SK-N-SH treated with all-trans-retinoic acid at 6 μM for 48 hours (cell line): ENCODE measurements around the gene COQ7.

ENCODE experiments used
- ATAC-seq: fragments of 200-7000 bp; cut with Tn5 transposase; 3 replicates; pipeline ENCODE4 v1.9.1; 2020; ENCODE audit warnings: mild to moderate bottlenecking, moderate library complexity
- ARNTL ChIP-seq: fragments of 450-650 bp; formaldehyde crosslinking; IDR thresholded peaks from 2 replicates; pipeline ENCODE4 v1.5.0; 2020; ENCODE audit warnings: low read depth, mild to moderate bottlenecking, moderate library complexity, borderline replicate concordance
- BACH2 ChIP-seq: fragments of 250-450 bp; sonication (Bioruptor Pico); IDR thresholded peaks from 2 replicates; pipeline ENCODE4 v1.9.0; 2021; ENCODE audit warnings: mild to moderate bottlenecking, borderline replicate concordance
- CREB5 ChIP-seq: fragments of 250-450 bp; sonication (Bioruptor Pico); IDR thresholded peaks from 2 replicates; pipeline ENCODE4 v1.5.1; 2020; ENCODE audit warnings: low read depth, mild to moderate bottlenecking, moderate library complexity
- CSDC2 ChIP-seq: fragments of 250-450 bp; sonication (Bioruptor Pico); IDR thresholded peaks from 2 replicates; pipeline ENCODE4 v1.5.0; 2020; ENCODE audit warnings: mild to moderate bottlenecking, moderate library complexity
- CSRNP3 ChIP-seq: fragments of 250-450 bp; sonication (Bioruptor Pico); IDR thresholded peaks from 2 replicates; pipeline ENCODE4 v1.5.1; 2021; ENCODE audit warnings: mild to moderate bottlenecking, moderate library complexity
- ESRRG ChIP-seq: fragments of 250-450 bp; sonication (Bioruptor Pico); IDR thresholded peaks from 2 replicates; pipeline ENCODE4 v1.6.1; 2021; ENCODE audit warnings: mild to moderate bottlenecking
- ISL1 ChIP-seq: fragments of 250-450 bp; sonication (Bioruptor Pico); IDR thresholded peaks from 2 replicates; pipeline ENCODE4 v2.1.2; 2022; ENCODE audit warnings: mild to moderate bottlenecking, moderate library complexity
- OSR1 ChIP-seq: fragments of 250-450 bp; sonication (Bioruptor Pico); IDR thresholded peaks from 2 replicates; pipeline ENCODE4 v1.8.0; 2022; ENCODE audit warnings: moderate library complexity, mild to moderate bottlenecking, inconsistent platforms
- PPARA ChIP-seq: fragments of 250-450 bp; sonication (Bioruptor Pico); IDR thresholded peaks from 2 replicates; pipeline ENCODE4 v1.5.0; 2020; ENCODE audit warnings: mild to moderate bottlenecking, borderline replicate concordance
- RARB ChIP-seq: fragments of 250-450 bp; sonication (Bioruptor Pico); IDR thresholded peaks from 2 replicates; pipeline ENCODE4 v1.8.0; 2021; ENCODE audit warnings: mild to moderate bottlenecking, moderate library complexity
- TCF4 ChIP-seq: fragments of 250-450 bp; sonication (Bioruptor Pico); IDR thresholded peaks from 2 replicates; pipeline ENCODE4 v1.8.0; 2021; ENCODE audit warnings: mild to moderate bottlenecking, moderate library complexity, borderline replicate concordance
- TOX ChIP-seq: fragments of 250-450 bp; sonication (Bioruptor Pico); IDR thresholded peaks from 2 replicates; pipeline ENCODE4 v1.8.0; 2021; ENCODE audit warnings: mild to moderate bottlenecking, moderate library complexity, borderline replicate concordance
- ZC3H10 ChIP-seq: fragments of 250-450 bp; sonication (Bioruptor Pico); IDR thresholded peaks from 2 replicates; pipeline ENCODE4 v1.5.1; 2021; ENCODE audit warnings: mild to moderate bottlenecking, moderate library complexity
- ZFP3 ChIP-seq: fragments of 250-450 bp; sonication (Bioruptor Pico); IDR thresholded peaks from 2 replicates; pipeline ENCODE4 v1.5.0; 2020; ENCODE audit warnings: mild to moderate bottlenecking, moderate library complexity
- ZNF565 ChIP-seq: fragments of 450-650 bp; formaldehyde crosslinking; conservative IDR thresholded peaks from 2 replicates; pipeline ENCODE4 v1.5.0; 2020; ENCODE audit warnings: low read depth, mild to moderate bottlenecking, moderate library complexity
- ZNF70 ChIP-seq: fragments of 450-650 bp; formaldehyde crosslinking; IDR thresholded peaks from 2 replicates; pipeline ENCODE4 v1.5.0; 2020; ENCODE audit warnings: mild to moderate bottlenecking, moderate library complexity
- ZNF8 ChIP-seq: fragments of 450-650 bp; formaldehyde crosslinking; IDR thresholded peaks from 2 replicates; pipeline ENCODE4 v1.5.0; 2020; ENCODE audit warnings: mild to moderate bottlenecking, moderate library complexity
- TF ChIP-seq, protein P1 (sequence below): fragments of 250-450 bp; sonication (Bioruptor Pico); IDR thresholded peaks from 2 replicates; pipeline ENCODE4 v1.8.0; 2021; ENCODE audit warnings: low read depth, mild to moderate bottlenecking, moderate library complexity, borderline replicate concordance
- TF ChIP-seq, protein P2 (sequence below): fragments of 250-450 bp; sonication (Bioruptor Pico); IDR thresholded peaks from 2 replicates; pipeline ENCODE4 v1.8.0; 2020; ENCODE audit warnings: mild to moderate bottlenecking, moderate library complexity, borderline replicate concordance

The COQ7 gene

DNA sequence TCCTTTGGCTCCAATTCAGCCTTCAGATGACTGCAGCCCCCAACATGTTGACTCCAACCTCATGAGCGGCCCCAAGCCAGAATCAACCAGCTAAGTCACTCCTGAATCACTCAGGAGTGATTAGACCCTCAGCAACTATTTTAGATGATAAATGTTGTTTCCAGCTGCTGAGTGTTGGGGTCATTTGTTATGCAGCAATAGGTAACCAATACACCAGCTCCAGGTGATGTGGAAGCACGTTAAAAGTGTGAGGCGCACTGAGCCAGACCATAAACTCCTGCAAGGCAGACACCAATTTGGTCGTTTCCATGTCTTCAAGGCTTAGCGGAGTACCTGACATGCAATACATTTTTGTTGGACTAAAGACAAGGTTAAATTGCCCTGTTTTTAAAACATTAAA lies 17.5 kb downstream of the COQ7 start:
- ATAC-seq: no peak
- TF ChIP-seq, protein P1, sequence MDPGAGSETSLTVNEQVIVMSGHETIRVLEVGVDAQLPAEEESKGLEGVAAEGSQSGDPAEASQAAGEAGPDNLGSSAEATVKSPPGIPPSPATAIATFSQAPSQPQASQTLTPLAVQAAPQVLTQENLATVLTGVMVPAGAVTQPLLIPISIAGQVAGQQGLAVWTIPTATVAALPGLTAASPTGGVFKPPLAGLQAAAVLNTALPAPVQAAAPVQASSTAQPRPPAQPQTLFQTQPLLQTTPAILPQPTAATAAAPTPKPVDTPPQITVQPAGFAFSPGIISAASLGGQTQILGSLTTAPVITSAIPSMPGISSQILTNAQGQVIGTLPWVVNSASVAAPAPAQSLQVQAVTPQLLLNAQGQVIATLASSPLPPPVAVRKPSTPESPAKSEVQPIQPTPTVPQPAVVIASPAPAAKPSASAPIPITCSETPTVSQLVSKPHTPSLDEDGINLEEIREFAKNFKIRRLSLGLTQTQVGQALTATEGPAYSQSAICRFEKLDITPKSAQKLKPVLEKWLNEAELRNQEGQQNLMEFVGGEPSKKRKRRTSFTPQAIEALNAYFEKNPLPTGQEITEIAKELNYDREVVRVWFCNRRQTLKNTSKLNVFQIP (CRISPR knock-in tag): no peak
- TF ChIP-seq ZNF565 (no peak), ESRRG (CRISPR knock-in tag) (no peak), BACH2 (no peak), TOX (CRISPR knock-in tag) (no peak), ZNF70 (CRISPR knock-in tag) (no peak), CSRNP3 (CRISPR knock-in tag) (no peak), ZFP3 (no peak), CSDC2 (CRISPR knock-in tag) (no peak), ZNF8 (CRISPR knock-in tag) (no peak), ISL1 (no peak), PPARA (CRISPR knock-in tag) (no peak), OSR1 (no peak), RARB (CRISPR knock-in tag) (no peak), TCF4 (CRISPR knock-in tag) (no peak), CREB5 (CRISPR knock-in tag) (no peak)
- TF ChIP-seq, protein P2, sequence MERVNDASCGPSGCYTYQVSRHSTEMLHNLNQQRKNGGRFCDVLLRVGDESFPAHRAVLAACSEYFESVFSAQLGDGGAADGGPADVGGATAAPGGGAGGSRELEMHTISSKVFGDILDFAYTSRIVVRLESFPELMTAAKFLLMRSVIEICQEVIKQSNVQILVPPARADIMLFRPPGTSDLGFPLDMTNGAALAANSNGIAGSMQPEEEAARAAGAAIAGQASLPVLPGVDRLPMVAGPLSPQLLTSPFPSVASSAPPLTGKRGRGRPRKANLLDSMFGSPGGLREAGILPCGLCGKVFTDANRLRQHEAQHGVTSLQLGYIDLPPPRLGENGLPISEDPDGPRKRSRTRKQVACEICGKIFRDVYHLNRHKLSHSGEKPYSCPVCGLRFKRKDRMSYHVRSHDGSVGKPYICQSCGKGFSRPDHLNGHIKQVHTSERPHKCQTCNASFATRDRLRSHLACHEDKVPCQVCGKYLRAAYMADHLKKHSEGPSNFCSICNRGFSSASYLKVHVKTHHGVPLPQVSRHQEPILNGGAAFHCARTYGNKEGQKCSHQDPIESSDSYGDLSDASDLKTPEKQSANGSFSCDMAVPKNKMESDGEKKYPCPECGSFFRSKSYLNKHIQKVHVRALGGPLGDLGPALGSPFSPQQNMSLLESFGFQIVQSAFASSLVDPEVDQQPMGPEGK (CRISPR knock-in tag): no peak

GRCh38 chr16:19085679-19086200 lies 18.3 kb downstream of the COQ7 start:
- no peak for ATAC-seq
- TF ChIP-seq ARNTL (CRISPR knock-in tag): no peak
- TF ChIP-seq ESRRG (CRISPR knock-in tag): no peak
- no peak for TF ChIP-seq ISL1
- TF ChIP-seq, protein P2 (CRISPR knock-in tag): no peak
- TF ChIP-seq CREB5 (CRISPR knock-in tag): no peak
- TF ChIP-seq, protein P1 (CRISPR knock-in tag): no peak
- TF ChIP-seq TOX (CRISPR knock-in tag): no peak
- no peak for TF ChIP-seq ZNF565
- TF ChIP-seq ZC3H10 (CRISPR knock-in tag): no peak
